ENCODE measurements around the gene GAS2.

The GAS2 gene

DNA sequence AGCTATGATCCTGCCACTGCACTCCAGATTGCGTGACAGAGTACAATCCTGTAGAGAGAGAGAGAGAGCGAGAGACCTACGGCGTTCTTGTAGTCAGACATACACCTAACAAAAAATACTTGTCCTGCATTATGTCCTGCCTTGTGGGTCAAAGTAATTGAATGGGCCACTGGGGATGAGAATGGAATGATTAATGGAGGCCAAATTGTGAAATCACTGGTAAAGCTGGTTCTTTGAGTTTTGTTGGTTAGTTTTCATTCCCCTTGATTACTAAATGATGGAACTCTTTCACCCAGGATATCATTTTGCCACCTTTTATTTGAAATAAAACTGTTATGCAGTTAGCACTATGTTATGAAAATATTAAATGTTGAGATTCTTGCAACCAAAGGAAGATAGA, 18.7 kb downstream of the GAS2 start:
- Histone ChIP-seq H3K9me3 (ENCODE audit: low read length) (no peaks in the 10 kb centered on the region), H3K36me3 (ENCODE audit: insufficient read depth, low read length) (no peaks in the 10 kb centered on the region), H3K27me3 (ENCODE audit: insufficient read depth, low read length) (no peaks in the 10 kb centered on the region), H3K4me1 (ENCODE audit: insufficient read depth, low read length, severe bottlenecking) (no peaks in the 10 kb centered on the region), H3K9ac (ENCODE audit: low read length) (no peak overlapping the region), H2AFZ (ENCODE audit: low read length) (no peak overlapping the region), H3K9me2 (ENCODE audit: low read depth, low read length) (no peaks in the 10 kb centered on the region), H3F3A (ENCODE audit: insufficient read depth, low read length) (no peaks in the 10 kb centered on the region), H3K27ac (ENCODE audit: low read depth, low read length, poor library complexity, severe bottlenecking) (no peak overlapping the region), H3K4me3 (ENCODE audit: low read depth, low read length, poor library complexity, severe bottlenecking) (no peak overlapping the region), H3K79me2 (ENCODE audit: insufficient read depth, low read length) (no peaks in the 10 kb centered on the region), H4K20me1 (ENCODE audit: insufficient read depth, low read length) (no peaks in the 10 kb centered on the region), H3K4me2 (ENCODE audit: low read length) (no peak overlapping the region)
- TF ChIP-seq, protein P1, sequence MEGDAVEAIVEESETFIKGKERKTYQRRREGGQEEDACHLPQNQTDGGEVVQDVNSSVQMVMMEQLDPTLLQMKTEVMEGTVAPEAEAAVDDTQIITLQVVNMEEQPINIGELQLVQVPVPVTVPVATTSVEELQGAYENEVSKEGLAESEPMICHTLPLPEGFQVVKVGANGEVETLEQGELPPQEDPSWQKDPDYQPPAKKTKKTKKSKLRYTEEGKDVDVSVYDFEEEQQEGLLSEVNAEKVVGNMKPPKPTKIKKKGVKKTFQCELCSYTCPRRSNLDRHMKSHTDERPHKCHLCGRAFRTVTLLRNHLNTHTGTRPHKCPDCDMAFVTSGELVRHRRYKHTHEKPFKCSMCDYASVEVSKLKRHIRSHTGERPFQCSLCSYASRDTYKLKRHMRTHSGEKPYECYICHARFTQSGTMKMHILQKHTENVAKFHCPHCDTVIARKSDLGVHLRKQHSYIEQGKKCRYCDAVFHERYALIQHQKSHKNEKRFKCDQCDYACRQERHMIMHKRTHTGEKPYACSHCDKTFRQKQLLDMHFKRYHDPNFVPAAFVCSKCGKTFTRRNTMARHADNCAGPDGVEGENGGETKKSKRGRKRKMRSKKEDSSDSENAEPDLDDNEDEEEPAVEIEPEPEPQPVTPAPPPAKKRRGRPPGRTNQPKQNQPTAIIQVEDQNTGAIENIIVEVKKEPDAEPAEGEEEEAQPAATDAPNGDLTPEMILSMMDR (IDR thresholded peaks at IDR 0.05; ENCODE audit: low read length) = no peak
- no peak for TF ChIP-seq EZH2 (IDR thresholded peaks at IDR 0.05; ENCODE audit: borderline replicate concordance, low read length)

DNA sequence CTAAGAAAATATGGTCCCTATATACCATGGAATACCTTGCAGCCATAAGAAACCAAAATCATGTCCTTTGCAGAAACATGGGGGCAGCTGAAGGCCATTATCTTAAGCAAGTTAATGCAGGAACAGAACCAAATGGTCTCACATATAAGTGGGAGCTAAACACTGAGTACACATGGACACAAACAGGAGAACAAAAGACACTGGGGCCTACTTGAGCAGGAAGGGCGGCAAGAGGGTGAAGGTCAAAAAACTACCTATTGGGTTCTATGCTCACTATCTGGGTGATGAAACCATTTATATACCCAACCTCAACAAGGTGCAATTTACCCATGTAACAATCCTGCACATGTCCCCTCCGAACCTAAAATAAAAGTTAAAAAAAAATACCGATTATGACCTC, 22.5 kb downstream of the GAS2 start:
- Histone ChIP-seq H3F3A (ENCODE audit: insufficient read depth, low read length) (no peaks in the 10 kb centered on the region), H3K79me2 (ENCODE audit: insufficient read depth, low read length) (no peaks in the 10 kb centered on the region), H2AFZ (ENCODE audit: low read length) (no peak overlapping the region), H3K4me1 (ENCODE audit: insufficient read depth, low read length, severe bottlenecking) (no peaks in the 10 kb centered on the region), H3K27me3 (ENCODE audit: insufficient read depth, low read length) (no peaks in the 10 kb centered on the region), H3K9me2 (ENCODE audit: low read depth, low read length) (no peaks in the 10 kb centered on the region), H3K4me3 (ENCODE audit: low read depth, low read length, poor library complexity, severe bottlenecking) (no peak overlapping the region), H3K4me2 (ENCODE audit: low read length) (no peak overlapping the region), H3K27ac (ENCODE audit: low read depth, low read length, poor library complexity, severe bottlenecking) (no peak overlapping the region), H4K20me1 (ENCODE audit: insufficient read depth, low read length) (no peaks in the 10 kb centered on the region), H3K36me3 (ENCODE audit: insufficient read depth, low read length) (no peaks in the 10 kb centered on the region), H3K9ac (ENCODE audit: low read length) (no peak overlapping the region), H3K9me3 (ENCODE audit: low read length) (no peaks in the 10 kb centered on the region)
- TF ChIP-seq, protein P1 (IDR thresholded peaks at IDR 0.05; ENCODE audit: low read length) = no peak
- TF ChIP-seq EZH2 (IDR thresholded peaks at IDR 0.05; ENCODE audit: borderline replicate concordance, low read length) = no peak

DNA sequence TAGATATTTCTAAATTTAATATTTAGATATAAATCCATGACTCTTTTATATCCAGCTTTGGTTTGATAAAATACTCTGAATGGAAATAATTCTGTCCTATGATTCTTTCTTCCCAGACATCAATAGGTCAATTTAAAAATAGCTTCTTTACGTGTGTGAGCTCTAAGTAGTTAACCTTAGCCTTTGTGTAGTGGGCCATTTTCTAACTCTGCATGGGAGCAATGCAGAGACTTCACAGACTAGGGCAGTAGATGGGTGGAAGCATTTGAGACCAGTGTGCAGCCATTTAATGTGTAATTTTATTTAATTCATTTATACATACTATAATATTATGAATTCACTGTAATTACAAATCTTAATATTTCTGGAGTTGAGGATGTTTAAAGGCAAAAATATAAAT, 23.8 kb downstream of the GAS2 start:
- no peak overlapping the region for H3K27ac ChIP-seq (ENCODE audit: low read depth, low read length, poor library complexity, severe bottlenecking)

More for the DNA sequence above, 23.8 kb downstream of the GAS2 start:
- Histone ChIP-seq H3K9me2 (ENCODE audit: low read depth, low read length) (no peaks in the 10 kb centered on the region), H3K27me3 (ENCODE audit: insufficient read depth, low read length) (no peaks in the 10 kb centered on the region), H3K4me2 (ENCODE audit: low read length) (no peak overlapping the region), H3K9me3 (ENCODE audit: low read length) (no peaks in the 10 kb centered on the region), H3K79me2 (ENCODE audit: insufficient read depth, low read length) (no peaks in the 10 kb centered on the region), H3K4me1 (ENCODE audit: insufficient read depth, low read length, severe bottlenecking) (no peaks in the 10 kb centered on the region), H3K4me3 (ENCODE audit: low read depth, low read length, poor library complexity, severe bottlenecking) (no peak overlapping the region), H3F3A (ENCODE audit: insufficient read depth, low read length) (no peaks in the 10 kb centered on the region), H2AFZ (ENCODE audit: low read length) (no peak overlapping the region), H3K36me3 (ENCODE audit: insufficient read depth, low read length) (no peaks in the 10 kb centered on the region), H4K20me1 (ENCODE audit: insufficient read depth, low read length) (no peaks in the 10 kb centered on the region), H3K9ac (ENCODE audit: low read length) (no peak overlapping the region)
- TF ChIP-seq, protein P1 (IDR thresholded peaks at IDR 0.05; ENCODE audit: low read length) = no peak
- no peak for TF ChIP-seq EZH2 (IDR thresholded peaks at IDR 0.05; ENCODE audit: borderline replicate concordance, low read length)

Data from OCI-LY1 (cell line).